NCI-H1694 (cell line): ENCODE data around the gene LRCOL1.

ENCODE experiments used
- DNase-seq: peaks from one replicate; lab custom pipeline; 2025; lab: John Stamatoyannopoulos, UW

The LRCOL1 gene

GRCh38 chr12:132563911-132564310, 46.5 kb downstream of the LRCOL1 start:
- no peak for DNase-seq

DNA sequence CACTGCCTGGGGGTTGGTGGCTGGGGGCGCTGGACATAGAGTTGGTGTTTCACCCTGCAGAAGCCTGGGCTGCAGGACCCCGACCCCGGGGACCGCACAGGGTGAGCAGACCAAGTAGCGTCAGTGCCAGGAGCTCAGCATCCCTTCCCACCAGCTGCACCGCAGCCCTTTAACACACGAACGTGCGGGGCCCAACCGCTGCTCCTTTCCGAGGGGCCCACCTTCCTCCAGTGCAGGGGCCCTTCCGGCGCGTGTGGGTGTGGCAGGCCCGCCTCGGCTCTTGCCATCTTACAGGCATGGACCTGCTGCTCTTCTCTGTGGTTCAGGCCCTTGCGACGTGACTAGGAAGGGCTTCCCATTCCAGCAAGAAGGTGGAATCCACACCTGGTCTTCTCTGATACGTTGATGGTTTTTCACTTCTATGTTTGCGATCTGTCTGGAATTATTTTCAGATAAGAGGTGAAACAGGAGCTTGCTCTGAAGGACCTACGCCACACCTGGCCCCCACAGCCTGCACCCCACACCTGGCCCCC, 47.8 kb downstream of the LRCOL1 start:
- DNase-seq: no peak

DNA sequence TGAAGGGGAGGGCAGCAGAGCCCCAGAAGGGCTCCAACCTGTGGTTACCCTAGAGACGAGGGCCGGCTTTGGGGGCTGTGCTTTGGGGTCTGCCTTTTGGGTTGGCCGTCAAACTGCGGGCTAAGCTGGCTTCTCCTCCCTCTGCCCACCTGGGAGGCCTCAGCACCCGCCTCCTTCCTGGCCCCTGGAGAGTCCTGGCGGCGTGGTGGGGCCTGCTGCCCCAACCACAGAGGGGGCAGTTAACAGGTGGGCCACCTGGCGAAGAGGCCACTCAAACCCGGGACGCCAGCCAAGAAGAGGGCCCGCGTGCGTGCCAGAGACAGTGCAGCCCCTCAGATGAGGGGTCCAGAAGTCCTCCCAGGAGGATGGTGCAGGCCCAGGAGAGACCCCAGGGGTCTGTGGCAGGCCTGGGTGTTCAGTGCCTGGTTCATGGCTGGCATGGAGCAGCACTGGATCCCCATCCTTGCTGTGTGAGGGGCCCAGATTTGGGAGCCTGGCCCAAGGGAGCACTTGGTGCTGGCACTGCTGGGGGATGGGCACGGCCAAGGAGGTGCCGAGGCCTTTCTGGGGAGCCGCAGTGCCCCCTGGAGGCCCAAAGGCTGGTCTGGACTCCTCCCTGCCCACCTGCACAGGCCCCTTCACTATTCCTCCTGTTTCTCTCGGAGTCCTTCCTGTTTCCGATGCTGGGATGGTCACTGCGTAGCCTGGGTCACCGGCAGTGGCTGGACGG, 48.8 kb downstream of the LRCOL1 start:
- no peak for DNase-seq

- peak; percentile 56 for DNase-seq
These were observed 49.6 kb downstream of the LRCOL1 start for GRCh38 chr12:132560614-132561426.

DNA sequence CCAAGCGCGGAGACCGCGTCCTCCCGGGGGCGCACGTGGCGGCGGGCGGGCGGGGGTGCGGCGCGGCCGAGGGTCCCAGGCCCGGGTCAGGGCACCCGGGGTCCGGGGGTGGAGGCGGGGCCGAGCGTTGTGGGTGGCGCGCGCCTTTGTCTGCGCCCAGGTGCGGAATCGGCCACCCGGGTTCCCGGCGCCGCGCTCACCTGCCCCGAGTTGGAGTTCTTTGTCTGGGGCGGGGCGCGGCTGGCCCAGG, 50.1 kb downstream of the LRCOL1 start:
- no peak for DNase-seq

- peak; percentile 4 for DNase-seq
These were observed 50.6 kb downstream of the LRCOL1 start for GRCh38 chr12:132559652-132560363.

GRCh38 chr12:132558861-132559623, 51.3 kb downstream of the LRCOL1 start:
- no peak for DNase-seq

DNA sequence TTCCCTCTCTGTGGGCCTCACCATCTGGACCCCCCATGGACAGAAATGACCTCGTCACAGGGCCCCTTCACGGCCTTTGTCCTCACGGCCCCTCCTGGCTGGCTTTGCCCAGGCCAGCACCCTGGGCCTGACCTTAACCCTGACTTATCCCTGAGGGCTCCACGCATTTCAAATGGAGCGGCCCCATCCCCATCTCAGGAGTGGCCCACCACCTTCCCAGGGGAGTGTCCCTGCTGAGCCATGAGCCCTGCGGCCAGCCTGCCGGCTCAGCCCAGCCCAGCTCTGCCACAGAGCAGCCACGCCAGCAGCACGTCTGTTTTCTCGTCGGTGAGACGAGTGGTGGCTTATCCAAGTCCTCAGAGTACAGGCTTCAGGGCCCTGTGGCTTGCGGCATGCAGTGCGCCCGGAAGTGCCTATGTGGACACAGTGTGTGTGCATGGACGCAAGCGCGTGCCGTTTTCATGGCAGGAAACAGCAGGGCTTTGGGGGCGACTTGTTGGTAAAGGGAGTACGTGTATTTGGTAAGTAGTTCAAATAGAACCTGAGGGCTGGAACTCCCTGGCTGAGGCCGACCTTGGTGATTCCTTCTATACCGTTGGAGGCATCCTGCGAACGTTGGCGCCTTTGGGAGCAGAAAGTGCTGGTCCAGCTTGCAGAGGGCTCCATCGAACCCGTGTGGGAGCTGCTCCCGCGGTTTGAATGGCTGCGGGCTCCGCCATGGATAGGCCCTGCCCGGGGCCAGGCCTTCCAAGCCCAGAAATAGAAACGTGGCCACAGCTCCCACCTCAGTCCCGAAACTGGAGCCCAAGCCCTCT, 52.1 kb downstream of the LRCOL1 start:
- no peak for DNase-seq

DNA sequence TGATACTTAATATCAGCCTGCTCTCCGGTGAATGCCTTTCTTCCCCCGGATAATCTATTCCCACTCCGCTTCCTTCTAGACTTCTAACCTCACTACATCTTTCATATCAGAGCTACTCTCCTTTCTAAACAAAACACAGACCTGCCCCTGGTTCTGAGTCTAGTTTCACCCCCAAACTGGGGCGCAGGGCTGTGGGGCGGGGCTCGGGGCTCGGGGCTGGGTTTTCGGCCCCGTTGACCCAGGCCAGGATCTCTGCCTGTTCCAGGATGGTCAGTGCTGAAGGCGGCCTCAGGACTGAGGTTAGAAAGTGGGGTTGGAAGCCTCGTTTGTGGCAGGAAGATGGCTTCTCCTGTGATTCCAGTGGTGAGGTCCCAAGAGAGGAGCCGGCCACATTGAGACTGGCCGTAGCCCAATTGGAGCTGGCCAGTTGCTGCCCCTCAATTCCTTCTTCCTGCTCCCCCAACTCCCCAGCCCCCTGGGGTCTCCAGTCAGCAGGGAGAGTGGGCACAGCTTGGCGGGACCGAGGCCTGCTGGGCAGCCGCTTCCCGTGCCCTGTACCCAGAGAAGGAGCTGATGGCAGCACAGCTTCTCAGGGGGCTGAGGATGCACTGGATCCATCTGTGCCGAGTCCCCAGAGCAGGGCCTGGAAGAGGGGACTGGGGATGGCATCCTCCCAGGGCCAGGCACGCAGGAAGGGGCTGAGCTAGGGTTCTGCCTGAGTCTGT, 52.9 kb downstream of the LRCOL1 start:
- DNase-seq: no peak

DNA sequence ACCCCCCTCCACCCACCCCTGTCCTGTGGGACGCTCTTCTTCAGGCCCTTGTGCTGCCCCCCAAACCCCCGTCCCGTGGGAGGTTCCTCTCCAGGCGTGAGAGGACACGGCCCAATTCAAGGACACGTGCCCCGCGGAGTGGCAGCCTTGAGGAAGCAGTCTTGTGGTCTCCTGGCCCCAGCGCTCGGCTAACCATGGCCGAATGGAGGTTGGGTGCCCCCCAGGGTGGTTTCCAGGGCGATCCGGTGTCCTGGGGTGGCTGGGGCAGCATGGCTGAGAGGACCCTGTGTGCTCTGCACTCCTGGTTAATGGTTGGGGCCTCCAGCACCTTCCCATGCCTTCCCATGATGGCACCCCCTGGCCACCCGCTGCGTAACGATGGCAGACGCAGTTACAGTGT, 53.6 kb downstream of the LRCOL1 start:
- no peak for DNase-seq

DNA sequence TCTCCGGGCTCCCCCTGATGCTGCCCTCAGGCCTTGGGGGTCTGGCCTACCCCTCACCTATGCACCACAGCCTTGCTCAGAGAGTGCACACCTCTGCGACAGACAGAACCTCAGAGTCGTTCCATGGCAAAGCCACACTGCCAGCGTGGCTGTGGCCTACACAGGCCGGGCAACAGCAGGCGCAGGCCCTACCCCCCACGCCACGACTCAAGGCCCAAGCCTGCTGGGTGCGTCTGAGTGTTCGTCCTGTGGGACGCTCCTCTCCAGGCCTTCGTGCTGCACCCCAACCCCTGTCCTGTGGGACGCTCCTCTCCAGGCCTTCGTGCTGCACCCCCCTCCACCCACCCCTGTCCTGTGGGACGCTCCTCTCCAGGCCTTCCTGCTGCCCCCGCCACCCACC, 54.2 kb downstream of the LRCOL1 start:
- no peak for DNase-seq

GRCh38 chr12:132555686-132556085, 54.7 kb downstream of the LRCOL1 start:
- DNase-seq: no peak

GRCh38 chr12:132554845-132555630, 55.3 kb downstream of the LRCOL1 start:
- DNase-seq: peak; percentile 26
